Choroid plexus epithelial cell (primary cell): ENCODE measurements around the gene NDUFB7.
"Not testable (repeated sequence)": the region's sequence is repeated elsewhere in the genome, so short reads cannot be mapped to it uniquely, and the experiment has no call there.

ENCODE experiments used
- DNase-seq: peaks from one replicate; pipeline ENCODE4 v3.0.0-alpha.2; 2010; ENCODE audit warnings: low read depth
- H3K4me3 ChIP-seq: 2 replicates; pipeline ENCODE4 v1.5.1; 2011; ENCODE audit warnings: low read depth, mild to moderate bottlenecking, control low read depth, low read length, moderate library complexity
- TF ChIP-seq, protein P1 (sequence below): conservative IDR thresholded peaks from 2 replicates; pipeline ENCODE4 v1.5.1; 2011; ENCODE audit warnings: low read depth, mild to moderate bottlenecking, control low read depth, inconsistent platforms, low read length, moderate library complexity

NDUFB7 gene

DNA sequence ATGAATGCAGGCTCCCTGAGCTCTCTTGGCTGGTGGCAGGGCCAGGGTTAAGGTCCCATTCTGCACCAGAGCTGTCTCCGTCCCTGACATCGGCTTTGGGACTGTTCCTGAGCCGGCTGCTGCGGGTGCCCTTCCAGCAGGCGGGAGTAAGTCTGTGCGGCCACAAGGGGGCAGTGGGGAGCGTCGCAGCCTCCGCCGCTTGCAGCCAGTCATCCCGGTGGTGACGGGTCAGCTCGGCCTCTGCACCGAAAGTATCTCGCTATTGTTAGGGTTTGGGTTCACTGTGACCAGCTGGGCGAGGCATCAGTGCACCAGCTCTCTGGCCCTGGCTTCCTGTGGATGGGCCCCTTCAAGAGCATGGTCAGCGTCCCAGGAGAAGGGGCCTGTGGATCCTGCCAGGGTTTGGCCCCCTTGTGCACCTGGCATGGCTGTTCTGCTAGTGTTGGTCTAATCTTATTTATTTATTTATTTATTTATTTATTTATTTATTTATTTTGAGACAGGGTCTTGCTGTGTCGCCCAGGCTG is 15.1 kb downstream of the NDUFB7 start:
- H3K4me3 ChIP-seq: peak overlapping the region; percentile 30
- TF ChIP-seq, protein P1, sequence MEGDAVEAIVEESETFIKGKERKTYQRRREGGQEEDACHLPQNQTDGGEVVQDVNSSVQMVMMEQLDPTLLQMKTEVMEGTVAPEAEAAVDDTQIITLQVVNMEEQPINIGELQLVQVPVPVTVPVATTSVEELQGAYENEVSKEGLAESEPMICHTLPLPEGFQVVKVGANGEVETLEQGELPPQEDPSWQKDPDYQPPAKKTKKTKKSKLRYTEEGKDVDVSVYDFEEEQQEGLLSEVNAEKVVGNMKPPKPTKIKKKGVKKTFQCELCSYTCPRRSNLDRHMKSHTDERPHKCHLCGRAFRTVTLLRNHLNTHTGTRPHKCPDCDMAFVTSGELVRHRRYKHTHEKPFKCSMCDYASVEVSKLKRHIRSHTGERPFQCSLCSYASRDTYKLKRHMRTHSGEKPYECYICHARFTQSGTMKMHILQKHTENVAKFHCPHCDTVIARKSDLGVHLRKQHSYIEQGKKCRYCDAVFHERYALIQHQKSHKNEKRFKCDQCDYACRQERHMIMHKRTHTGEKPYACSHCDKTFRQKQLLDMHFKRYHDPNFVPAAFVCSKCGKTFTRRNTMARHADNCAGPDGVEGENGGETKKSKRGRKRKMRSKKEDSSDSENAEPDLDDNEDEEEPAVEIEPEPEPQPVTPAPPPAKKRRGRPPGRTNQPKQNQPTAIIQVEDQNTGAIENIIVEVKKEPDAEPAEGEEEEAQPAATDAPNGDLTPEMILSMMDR: peak; percentile 97
- DNase-seq: peak; percentile 84

DNA sequence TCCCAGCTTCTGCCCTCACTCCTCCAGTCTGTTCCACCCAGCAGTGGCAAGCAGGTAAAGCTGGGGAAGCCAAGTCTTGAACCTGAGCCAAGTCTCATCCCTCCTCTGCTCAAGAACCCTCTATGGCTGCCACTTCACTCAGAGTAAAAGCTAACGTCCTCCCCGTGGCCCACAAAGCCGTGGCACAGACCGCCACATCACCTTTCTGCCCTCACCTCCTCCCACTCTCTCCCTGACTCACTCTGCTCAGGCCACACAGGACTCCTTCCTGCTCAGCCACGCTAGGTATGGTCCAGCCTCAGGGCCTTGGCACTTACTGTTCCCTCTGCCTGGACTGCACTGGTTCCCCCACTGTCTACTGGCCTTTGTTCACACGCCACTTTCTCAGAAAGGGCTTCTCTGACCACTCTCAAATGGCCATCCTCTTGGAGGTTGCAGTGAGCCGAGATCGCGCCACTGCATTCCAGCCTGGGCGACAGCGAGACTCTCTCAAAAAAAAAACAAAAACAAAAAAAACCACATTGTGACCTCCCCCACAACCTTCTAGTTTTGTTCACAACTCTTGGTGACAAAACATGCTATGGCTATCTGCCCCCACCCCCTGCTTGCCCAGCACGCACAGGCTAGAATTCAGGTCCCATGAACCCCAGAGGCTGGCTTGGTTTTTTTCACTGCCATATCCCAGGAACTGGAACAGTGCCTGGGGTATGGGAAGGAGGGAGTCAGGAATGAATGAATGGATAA is 15.8 kb downstream of the NDUFB7 start:
- TF ChIP-seq, protein P1: no peak

DNA sequence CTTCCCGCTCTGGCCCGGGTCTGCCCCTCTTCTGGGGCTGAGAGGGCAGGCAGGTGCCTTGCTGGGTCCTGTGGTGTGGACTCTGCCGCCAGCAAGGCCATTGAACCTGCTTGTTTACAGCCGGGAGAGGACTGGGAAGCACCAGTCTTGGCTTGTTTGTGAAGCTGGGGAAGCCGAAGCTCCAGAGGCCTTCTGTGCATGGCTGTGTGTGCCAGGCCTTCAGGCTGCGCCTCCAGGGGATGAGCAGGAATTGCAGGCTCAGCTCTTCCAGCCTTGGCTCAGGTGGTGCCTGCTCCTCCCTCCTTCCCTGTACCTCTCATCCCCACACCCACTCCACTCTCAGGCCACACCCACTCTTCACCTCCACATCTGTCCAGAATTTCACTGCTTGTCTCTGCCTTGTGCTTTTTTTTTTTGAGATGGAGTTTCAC is 17.5 kb downstream of the NDUFB7 start:
- TF ChIP-seq, protein P1: no peak

More for the DNA sequence above, 15.8 kb downstream of the NDUFB7 start:
- DNase-seq: peak; percentile 43
- H3K4me3 ChIP-seq: peak overlapping the region; percentile 30

DNA sequence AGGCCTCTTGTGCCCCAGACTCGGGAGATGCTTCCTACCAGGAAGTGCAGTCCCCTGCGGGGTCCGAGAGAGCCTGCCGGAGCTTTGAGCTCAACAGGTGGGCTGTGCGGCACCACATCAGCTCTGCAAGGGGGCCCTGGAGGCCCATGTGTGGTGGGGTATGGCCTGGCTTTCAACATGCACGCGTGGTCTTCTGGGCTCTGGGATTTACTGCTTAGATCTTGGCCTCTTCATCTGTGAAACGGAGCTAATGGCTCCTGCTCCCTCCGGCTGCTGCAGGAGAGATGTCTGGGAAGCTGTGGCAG is 18.0 kb downstream of the NDUFB7 start:
- TF ChIP-seq, protein P1: no peak
- H3K4me3 ChIP-seq: no peak overlapping the region
- no peak for DNase-seq

More for the DNA sequence above, 17.5 kb downstream of the NDUFB7 start:
- H3K4me3 ChIP-seq: no peak overlapping the region
- no peak for DNase-seq

DNA sequence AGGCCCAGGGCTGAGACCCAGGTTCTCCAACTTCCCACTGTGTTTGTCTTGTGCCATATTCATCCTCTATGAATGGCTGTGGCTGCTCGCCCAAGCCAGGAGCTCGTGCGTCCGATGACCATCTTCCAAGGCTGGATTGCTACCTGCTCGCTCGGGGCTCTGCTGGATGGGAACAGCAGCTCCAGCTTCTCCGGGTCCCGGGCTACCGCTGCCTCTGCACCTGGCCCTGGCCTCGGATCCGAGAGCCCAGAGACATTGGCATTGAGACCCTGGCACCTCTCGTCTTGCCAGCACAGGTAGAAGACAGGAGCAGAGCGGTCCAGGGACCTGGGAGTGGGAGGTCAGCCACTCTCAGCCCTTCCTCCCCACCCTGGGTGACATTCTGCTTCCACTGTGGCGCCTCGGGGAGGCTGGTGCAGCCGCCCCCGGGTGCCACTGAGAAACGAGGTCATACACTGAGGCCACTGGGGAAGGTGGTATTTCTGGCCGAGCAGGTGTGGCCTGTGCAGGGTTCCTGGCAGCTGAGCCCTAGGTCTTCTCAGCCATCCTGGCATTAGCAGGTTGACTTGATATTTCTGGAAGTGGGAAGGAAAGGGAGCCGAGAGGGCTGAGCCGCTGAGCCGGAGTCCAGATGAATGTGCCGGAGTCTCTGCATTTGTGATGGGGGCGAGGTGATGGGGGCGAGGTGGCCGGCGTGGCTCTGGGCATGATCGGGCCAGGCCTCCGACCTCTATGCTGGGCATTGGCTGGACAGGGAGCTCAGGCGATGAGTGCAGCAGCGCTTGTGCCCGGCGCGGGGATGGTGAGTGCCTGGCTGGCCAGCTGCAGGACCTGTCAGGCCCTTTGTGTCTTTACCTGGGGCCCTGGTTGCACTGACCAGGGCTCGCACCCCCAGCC is 18.6 kb downstream of the NDUFB7 start:
- TF ChIP-seq, protein P1: no peak
- DNase-seq: no peak
- no peak overlapping the region for H3K4me3 ChIP-seq

DNA sequence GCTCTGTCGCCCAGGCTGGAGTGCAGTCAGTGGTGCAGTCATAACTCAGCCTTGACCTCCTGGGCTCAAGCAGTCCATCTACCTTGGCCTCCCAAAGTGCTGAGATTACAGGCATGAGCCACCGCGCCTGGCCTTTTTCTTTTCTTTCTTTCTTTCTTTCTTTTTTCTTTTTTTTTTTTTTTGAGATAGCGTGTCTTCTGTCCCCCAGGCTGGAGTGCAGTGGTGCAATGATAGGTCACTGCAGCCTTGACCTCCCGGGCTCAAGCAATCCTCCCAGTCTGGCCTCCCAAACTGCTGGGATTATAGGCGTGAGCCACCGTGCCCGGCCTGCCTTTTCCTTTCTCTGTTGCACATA is 19.9 kb downstream of the NDUFB7 start:
- not testable (repeated sequence) for DNase-seq, H3K4me3 ChIP-seq

DNA sequence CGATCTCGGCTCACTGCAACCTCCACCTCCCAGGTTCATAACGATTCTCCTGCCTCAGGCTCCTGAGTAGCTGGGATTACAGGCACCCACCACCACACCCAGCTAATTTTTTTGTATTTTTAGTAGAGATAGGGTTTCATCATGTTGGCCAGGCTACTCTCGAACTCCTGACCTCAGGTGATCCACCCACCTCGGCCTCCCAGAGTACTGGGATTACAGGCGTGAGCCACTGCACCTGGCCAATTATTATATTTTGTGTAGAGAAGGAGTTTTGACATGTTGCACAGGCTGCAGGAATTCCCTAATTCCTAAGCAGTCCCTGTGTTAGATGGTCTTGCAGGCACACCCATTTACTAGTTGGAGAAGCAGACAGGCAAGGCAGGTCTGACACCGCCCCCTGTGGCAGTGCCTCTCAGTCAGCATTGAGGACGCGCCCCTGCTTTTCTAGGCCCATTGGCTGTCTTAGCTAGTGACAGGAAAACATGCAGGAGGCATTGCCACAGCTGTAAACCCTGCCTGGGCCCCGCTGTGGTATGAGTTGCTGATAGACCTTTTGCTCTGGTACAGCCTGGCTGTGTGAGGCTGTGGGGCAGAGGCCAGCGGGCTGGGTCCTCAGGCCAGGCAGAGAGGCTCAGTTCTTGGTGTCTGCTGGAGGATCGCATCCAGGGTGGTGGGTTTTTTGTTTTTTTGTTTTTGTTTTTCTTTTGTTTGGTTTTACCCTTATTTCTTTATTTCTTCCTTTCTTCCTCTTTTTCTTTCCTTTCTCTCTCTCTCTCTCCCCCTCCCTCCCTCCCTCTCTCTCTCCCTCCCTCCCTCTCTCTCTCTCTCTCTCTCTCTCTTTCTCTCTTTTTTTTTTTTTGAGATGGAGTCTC is 20.5 kb downstream of the NDUFB7 start:
- DNase-seq: peak; percentile 55
- TF ChIP-seq, protein P1: peak; percentile 42
- not testable (repeated sequence) for H3K4me3 ChIP-seq
